Fibroblast of skin of scalp (primary cell): Measurements from ENCODE around the gene ICAM5.
"Not testable (repeated sequence)": the region's sequence is repeated elsewhere in the genome, so short reads cannot be mapped to it uniquely, and the experiment has no call there.

Experiments
- DNase-seq: peaks from one replicate; pipeline ENCODE4 v3.0.0-alpha.2; 2013

The ICAM5 gene

GRCh38 chr19:10320602-10321416, 31.1 kb downstream of the ICAM5 start:
- no peak for DNase-seq

GRCh38 chr19:10321417-10321797, 31.7 kb downstream of the ICAM5 start:
- DNase-seq = no peak

- no peak for DNase-seq
These were observed 32.4 kb downstream of the ICAM5 start for GRCh38 chr19:10321874-10322835.

GRCh38 chr19:10325732-10326131, 36.0 kb downstream of the ICAM5 start:
- no peak for DNase-seq

- DNase-seq = no peak
These were observed 38.0 kb downstream of the ICAM5 start for GRCh38 chr19:10327793-10328192.

GRCh38 chr19:10328558-10329429, 39.0 kb downstream of the ICAM5 start:
- DNase-seq = no peak

- no peak for DNase-seq
These were observed 39.8 kb downstream of the ICAM5 start for GRCh38 chr19:10329555-10329954.

- no peak for DNase-seq
These were observed 42.6 kb downstream of the ICAM5 start for GRCh38 chr19:10332158-10332964.

- peak; percentile 98 for DNase-seq
These were observed 43.4 kb downstream of the ICAM5 start, which contains the start of gene RAVER1 for GRCh38 chr19:10332965-10333757. Gene RAVER1 (minus strand): TSS chr19:10333529. CDS start chr19:10333507, 22 bp downstream.

GRCh38 chr19:10333758-10334587, 44.2 kb downstream of the ICAM5 start:
- DNase-seq = no peak

- peak; percentile 91 for DNase-seq
These were observed 45.0 kb downstream of the ICAM5 start for GRCh38 chr19:10334588-10335351.

GRCh38 chr19:10335352-10335985, 45.7 kb downstream of the ICAM5 start:
- DNase-seq = no peak

- not testable (repeated sequence) for DNase-seq
These were observed 47.0 kb downstream of the ICAM5 start for GRCh38 chr19:10336725-10337124.

- no peak for DNase-seq
These were observed 49.2 kb downstream of the ICAM5 start for GRCh38 chr19:10338940-10339339.

GRCh38 chr19:10339380-10339960, 49.7 kb downstream of the ICAM5 start, which contains the start of gene ICAM3:
Gene ICAM3 (minus strand): TSS chr19:10339624. CDS start chr19:10339614, 10 bp downstream.
- DNase-seq = no peak

- DNase-seq = no peak
These were observed 50.2 kb downstream of the ICAM5 start for GRCh38 chr19:10339977-10340376.

- no peak for DNase-seq
These were observed 53.7 kb downstream of the ICAM5 start for GRCh38 chr19:10343495-10343894.

GRCh38 chr19:10344780-10345179, 55.0 kb downstream of the ICAM5 start:
- DNase-seq = no peak
